IMR-90 (cell line): ENCODE measurements around the gene AHCYL1.

Source experiments
- CEBPB ChIP-seq: IDR thresholded peaks from 2 replicates; pipeline ENCODE4 v1.6.1; 2012; ENCODE audit warnings: low read depth, low read length, improper control_type of control experiment
- CTCF ChIP-seq: conservative IDR thresholded peaks from 2 replicates; pipeline ENCODE4 v1.5.1; 2012; ENCODE audit warnings: mild to moderate bottlenecking, low read depth, low read length, improper control_type of control experiment
- FOS ChIP-seq: fragments of 150-350 bp; IDR thresholded peaks from 2 replicates; pipeline ENCODE4 v1.6.1; 2016; ENCODE audit warnings: low read depth, low read length
- MAFK ChIP-seq: IDR thresholded peaks from 2 replicates; pipeline ENCODE4 v1.6.1; 2012; ENCODE audit warnings: low read depth, low read length, improper control_type of control experiment
- POLR2A ChIP-seq: IDR thresholded peaks from 2 replicates; pipeline ENCODE4 v1.6.1; 2012; ENCODE audit warnings: mild to moderate bottlenecking, low read depth, low read length
- RAD21 ChIP-seq: IDR thresholded peaks from 2 replicates; pipeline ENCODE4 v1.6.1; 2012; ENCODE audit warnings: low read length, improper control_type of control experiment
- USF2 ChIP-seq: fragments of 150-350 bp; IDR thresholded peaks from 2 replicates; pipeline ENCODE4 v1.6.1; 2017; ENCODE audit warnings: mild to moderate bottlenecking, antibody characterized with exemption, low read length, low read depth

- TF ChIP-seq POLR2A (no peak), CTCF (no peak), CEBPB (no peak), RAD21 (no peak), FOS (no peak), MAFK (no peak), USF2 (no peak)
These were observed 22.0 kb downstream of the AHCYL1 start for GRCh38 chr1:110006516-110006915.
